H1 (cell line): ENCODE data around the gene TMEM82. TPM values are rescaled to one million over a fixed set of nuclear protein-coding genes. Genes with fewer than 3 reads are reported as not detected.

Experiments
- CTCF ChIA-PET: fragments of 300-600 bp; sonication (Branson Sonifier 250); formaldehyde crosslinking; loops from one replicate; lab custom pipeline; 2021; ENCODE audit not compliant: partially characterized antibody; lab: Charles Lee
- POLR2A ChIA-PET: fragments of 300-600 bp; sonication (Branson Sonifier 250); formaldehyde crosslinking; loops from one replicate; lab custom pipeline; 2021; ENCODE audit warnings: inconsistent platforms; ENCODE audit not compliant: partially characterized antibody; lab: Charles Lee
- DNase-seq, 2 experiments: peaks; one replicate each; pipeline versions ENCODE4 v3.0.0 to v3.0.0-alpha.2; 2010 to 2022; ENCODE audit warnings: low spot score in 2 of 2, low read depth in 1 of 2, mixed read lengths in 1 of 2
- FAIRE-seq: peaks from 2 replicates; lab custom pipeline; 2011; peaks lifted over from hg19 to GRCh38; lab: Jason Lieb, UNC
- H2AFZ ChIP-seq: 2 replicates; pipeline ENCODE4 v1.8.1; 2012; ENCODE audit warnings: low read length, inconsistent platforms
- H2AK5ac ChIP-seq: 2 replicates; pipeline ENCODE4 v1.6.1; 2013; ENCODE audit warnings: low read depth, low read length
- H2BK120ac ChIP-seq: replicated peaks from 2 replicates; pipeline ENCODE3; 2013; ENCODE audit warnings: low read depth, low read length, inconsistent platforms
- H2BK12ac ChIP-seq: 2 replicates; pipeline ENCODE4 v1.6.1; 2013; ENCODE audit warnings: low read depth, low read length
- H2BK15ac ChIP-seq: 2 replicates; pipeline ENCODE4 v1.6.1; 2013; ENCODE audit warnings: low read length
- H2BK20ac ChIP-seq: 2 replicates; pipeline ENCODE4 v1.6.1; 2013; ENCODE audit warnings: low read length
- H2BK5ac ChIP-seq: 2 replicates; pipeline ENCODE4 v1.6.1; 2013; ENCODE audit warnings: low read depth, low read length
- H3K14ac ChIP-seq: 2 replicates; pipeline ENCODE4 v1.6.1; 2013; ENCODE audit warnings: inconsistent platforms; ENCODE audit not compliant: insufficient read length
- H3K18ac ChIP-seq: 2 replicates; pipeline ENCODE4 v1.6.1; 2013; ENCODE audit warnings: low read length; ENCODE audit errors: extremely low read depth
- H3K23ac ChIP-seq: 2 replicates; pipeline ENCODE4 v1.6.1; 2013; ENCODE audit warnings: inconsistent platforms; ENCODE audit not compliant: insufficient read length
- H3K23me2 ChIP-seq: 2 replicates; pipeline ENCODE4 v1.6.1; 2013; ENCODE audit warnings: low read depth, low read length
- H3K27ac ChIP-seq: 2 replicates; pipeline ENCODE4 v1.6.1; 2011; ENCODE audit warnings: low read depth, low read length, inconsistent platforms
- H3K27me3 ChIP-seq, 4 experiments: replicated peaks in 1 of 4; 1 replicate in 1 of 4; 2 replicates in 3 of 4; pipeline versions ENCODE4 v1.6.1 to v1.8.1; 2011 to 2013; ENCODE audit warnings: low read length in 3 of 4, mild to moderate bottlenecking in 3 of 4, inconsistent platforms in 2 of 4, mixed read lengths in 2 of 4, moderate library complexity in 1 of 4; ENCODE audit not compliant: control insufficient read depth in 3 of 4, insufficient read depth in 3 of 4; ENCODE audit errors: extremely low read depth in 1 of 4
- H3K36me3 ChIP-seq, 4 experiments: 2 replicates each; pipeline versions ENCODE4 v1.6.1 to v1.8.1; 2011 to 2013; ENCODE audit warnings: mild to moderate bottlenecking in 4 of 4, low read length in 3 of 4, moderate library complexity in 2 of 4, control low read depth in 1 of 4, inconsistent platforms in 1 of 4; ENCODE audit not compliant: insufficient read depth in 4 of 4, control insufficient read depth in 2 of 4
- H3K4ac ChIP-seq: replicated peaks from 2 replicates; pipeline ENCODE3; 2013; ENCODE audit warnings: low read length, low read depth, mixed read lengths, inconsistent platforms; ENCODE audit not compliant: insufficient read length
- H3K4me1 ChIP-seq, 4 experiments: replicated peaks in 1 of 4; 1 replicate in 1 of 4; 2 replicates in 3 of 4; pipeline versions ENCODE4 v1.6.1 to v1.8.1; 2011 to 2013; ENCODE audit warnings: low read length in 3 of 4, inconsistent platforms in 2 of 4, mixed read lengths in 1 of 4; ENCODE audit not compliant: insufficient read depth in 4 of 4, control insufficient read depth in 3 of 4
- H3K4me2 ChIP-seq, 2 experiments: 2 replicates each; pipeline versions ENCODE4 v1.6.1 to v1.8.1; 2011 to 2013; ENCODE audit warnings: low read depth in 2 of 2, low read length in 2 of 2, control low read depth in 1 of 2, inconsistent platforms in 1 of 2, mild to moderate bottlenecking in 1 of 2; ENCODE audit not compliant: insufficient read depth in 1 of 2
- H3K4me3 ChIP-seq, 4 experiments: fragments of 200-600, 300-600 bp in 1 of 4; sonication (generic), shearing (Covaris generic), sonication (Bioruptor Twin) in 1 of 4; 2 replicates each; pipeline versions ENCODE4 v1.5.1 to v1.8.1; 2011 to 2016; ENCODE audit warnings: low read length in 4 of 4, low read depth in 3 of 4, control low read depth in 2 of 4, inconsistent platforms in 2 of 4, mild to moderate bottlenecking in 2 of 4, mixed read lengths in 1 of 4, moderate library complexity in 1 of 4; ENCODE audit not compliant: insufficient read depth in 2 of 4; ENCODE audit errors: extremely low read depth in 1 of 4
- H3K56ac ChIP-seq: replicated peaks from 2 replicates; pipeline ENCODE3; 2013; ENCODE audit warnings: low read depth, mild to moderate bottlenecking, mixed read lengths, low read length, inconsistent platforms; ENCODE audit not compliant: insufficient read length
- H3K79me1 ChIP-seq: 2 replicates; pipeline ENCODE4 v1.6.1; 2013; ENCODE audit warnings: low read depth, low read length, control low read depth
- H3K79me2 ChIP-seq, 2 experiments: 2 replicates each; pipeline versions ENCODE4 v1.6.1 to v1.8.1; 2012 to 2013; ENCODE audit warnings: low read length in 2 of 2, mild to moderate bottlenecking in 2 of 2, inconsistent platforms in 1 of 2; ENCODE audit not compliant: insufficient read depth in 2 of 2, control insufficient read depth in 1 of 2
- H3K9ac ChIP-seq, 4 experiments: replicated peaks in 1 of 4; 1 replicate in 1 of 4; 2 replicates in 3 of 4; pipeline versions ENCODE4 v1.6.1 to v1.8.1; 2011 to 2013; ENCODE audit warnings: low read depth in 3 of 4, low read length in 3 of 4, control low read depth in 2 of 4, mild to moderate bottlenecking in 2 of 4, moderate library complexity in 2 of 4, inconsistent platforms in 1 of 4; ENCODE audit errors: extremely low read depth in 1 of 4
- H3K9me3 ChIP-seq, 2 experiments: 2 replicates each; pipeline versions ENCODE4 v1.6.1 to v1.8.1; 2012 to 2013; ENCODE audit warnings: mild to moderate bottlenecking in 2 of 2, moderate library complexity in 2 of 2, control low read depth in 1 of 2, inconsistent platforms in 1 of 2, low read depth in 1 of 2, low read length in 1 of 2, mixed read lengths in 1 of 2; ENCODE audit not compliant: insufficient read depth in 2 of 2
- H4K20me1 ChIP-seq, 2 experiments: replicated peaks in 1 of 2; 2 replicates each; pipeline versions ENCODE3 to v1.8.1; 2011 to 2013; ENCODE audit warnings: inconsistent platforms in 2 of 2, low read length in 2 of 2, mild to moderate bottlenecking in 1 of 2; ENCODE audit not compliant: insufficient read depth in 2 of 2, control insufficient read depth in 1 of 2
- H4K5ac ChIP-seq: 2 replicates; pipeline ENCODE4 v1.6.1; 2013; ENCODE audit warnings: low read length, low read depth, mixed read lengths, inconsistent platforms; ENCODE audit not compliant: insufficient read length
- H4K8ac ChIP-seq: 2 replicates; pipeline ENCODE4 v1.8.0; 2013; ENCODE audit warnings: mild to moderate bottlenecking, moderate library complexity, low read length, inconsistent platforms; ENCODE audit not compliant: insufficient read depth; ENCODE audit errors: extremely low read depth
- H4K91ac ChIP-seq: replicated peaks from 2 replicates; pipeline ENCODE3; 2013; ENCODE audit warnings: low read length, mixed read lengths, inconsistent platforms; ENCODE audit not compliant: insufficient read length
- ATF2 ChIP-seq: IDR thresholded peaks from 2 replicates; pipeline ENCODE4 v1.6.1; 2012; ENCODE audit warnings: low read length, inconsistent platforms
- EGR1 ChIP-seq: IDR thresholded peaks from 2 replicates; pipeline ENCODE4 v1.6.1; 2011; ENCODE audit warnings: low read depth, low read length, borderline replicate concordance
- EP300 ChIP-seq, 2 experiments: IDR thresholded peaks; 1 replicate in 1 of 2; 2 replicates in 1 of 2; pipeline ENCODE4 v1.6.1; 2011 to 2012; ENCODE audit warnings: low read depth in 2 of 2, low read length in 2 of 2, mild to moderate bottlenecking in 2 of 2, borderline replicate concordance in 1 of 2, inconsistent platforms in 1 of 2, moderate library complexity in 1 of 2
- KDM4A ChIP-seq: IDR thresholded peaks from one replicate; pipeline ENCODE4 v1.7.1; 2012; ENCODE audit warnings: low read depth, mild to moderate bottlenecking, moderate library complexity, low read length, inconsistent platforms; ENCODE audit not compliant: severe bottlenecking
- PHF8 ChIP-seq: fragments of 200-600 bp; sonication (generic); conservative IDR thresholded peaks from 2 replicates; pipeline ENCODE4 v1.7.1; 2012; ENCODE audit warnings: low read depth, mild to moderate bottlenecking, inconsistent platforms, low read length, moderate library complexity
- POLR2A ChIP-seq, 2 experiments: IDR thresholded peaks; 1 replicate in 1 of 2; 2 replicates in 1 of 2; pipeline ENCODE4 v1.6.1; 2011; ENCODE audit warnings: low read depth in 2 of 2, low read length in 2 of 2, mild to moderate bottlenecking in 2 of 2; ENCODE audit errors: control extremely low read depth in 1 of 2
- RXRA ChIP-seq: IDR thresholded peaks from 2 replicates; pipeline ENCODE4 v1.6.1; 2011; ENCODE audit warnings: low read depth, mild to moderate bottlenecking, low read length, moderate library complexity; ENCODE audit not compliant: insufficient read depth
- SAP30 ChIP-seq: fragments of 300-600 bp; sonication (generic); IDR thresholded peaks from 2 replicates; pipeline ENCODE4 v1.7.1; 2012; ENCODE audit warnings: low read length, moderate library complexity, mild to moderate bottlenecking, inconsistent platforms; ENCODE audit not compliant: insufficient read depth, insufficient replicate concordance
- SIX5 ChIP-seq: IDR thresholded peaks from 2 replicates; pipeline ENCODE4 v1.6.1; 2011; ENCODE audit warnings: mild to moderate bottlenecking, low read depth, low read length
- SP2 ChIP-seq: IDR thresholded peaks from 2 replicates; pipeline ENCODE4 v1.6.1; 2012; ENCODE audit warnings: mild to moderate bottlenecking, low read length, inconsistent platforms
- YY1 ChIP-seq: IDR thresholded peaks from 2 replicates; pipeline ENCODE4 v1.6.1; 2011; ENCODE audit warnings: low read depth, mild to moderate bottlenecking, low read length
- WGBS, 2 experiments: shearing (Covaris generic) in 1 of 2; methylation state at CpG; one replicate each; pipeline versions ENCODE4 v1.1.6 to v1.1.7; 2013 to 2015; ENCODE audit warnings: low lambda C conversion rate in 2 of 2, mixed read lengths in 2 of 2, inconsistent platforms in 1 of 2, low coverage in 1 of 2, missing lambda C conversion rate in 1 of 2; ENCODE audit not compliant: insufficient replicate concordance in 2 of 2, insufficient coverage in 1 of 2, insufficient read length in 1 of 2; ENCODE audit errors: extremely low coverage in 1 of 2, missing lambda C conversion rate in 1 of 2; 5-methylcytosine and 5-hydroxymethylcytosine counted together
- polyA plus RNA-seq, 7 experiments: library from polyadenylated mRNA; depleted of rRNA in 3 of 7; stranded (reverse) in 5 of 7; unstranded in 2 of 7; fragments of >200 nt in 5 of 7; fragments of 200-250 nt in 2 of 7; gene quantifications; 1 replicate in 5 of 7; 2 replicates in 1 of 7; 4 replicates in 1 of 7; pipeline versions ENCODE4 v1.2.1 to v1.2.3, GENCODE V29; 2011 to 2013; ENCODE audit warnings: missing spikeins in 2 of 7, mixed read lengths in 2 of 7
- total RNA-seq: library from RNA; stranded (reverse); fragmentation: NEBNext Ultra II Directional; extraction: Animal tissue kit (Norgen Biotek cat#: 25700); gene quantifications from 2 replicates; pipeline ENCODE4 v1.2.1, GENCODE V29; 2021

Gene TMEM82
- total and polyA plus RNA-seq, 2 of the 8 experiments (the other 6 are each of a cell fraction or from before 2014, with no cell fraction given), result 0.32 to 2.1 TPM

- Histone ChIP-seq H4K91ac (no peak overlapping the region), H2BK5ac (no peak overlapping the region), H2BK12ac (no peak overlapping the region), H3K27me3 (no peaks in the 10 kb centered on the region), H3K18ac (no peak overlapping the region), H3K4ac (no peak overlapping the region), H3K4me3 (no peak overlapping the region), H2BK20ac (no peak overlapping the region), H3K79me1 (peaks cover 4% of the 10 kb centered on the region), H2BK120ac (no peak overlapping the region), H3K23me2 (no peaks in the 10 kb centered on the region), H3K9ac (no peak overlapping the region), H3K14ac (no peak overlapping the region), H3K23ac (no peak overlapping the region), H4K20me1 (peaks cover 3 to 6% of the 10 kb centered on the region in 2 experiments), H3K4me2 (no peak overlapping the region), H4K5ac (no peak overlapping the region), H2AK5ac (no peak overlapping the region), H3K56ac (no peak overlapping the region), H3K4me1 (no peaks in the 10 kb centered on the region), H3K27ac (no peak overlapping the region), H3K9me3 (no peaks in the 10 kb centered on the region), H2AFZ (no peak overlapping the region), H3K36me3 (no peaks in the 10 kb centered on the region), H4K8ac (no peak overlapping the region), H2BK15ac (no peak overlapping the region), H3K79me2 (0 out of 4 replicates have a peak, but pooled peaks cover 0 to 3% of the 10 kb centered on the region in 2 experiments)
- ChIA-PET CTCF (interaction anchor here (0.6 to 3.2 kb wide), 6 partner anchors 11 to 269 kb away, joined by 3 to 15 read pairs (median 3); no protein-coding TSS in a partner anchor), POLR2A (interaction anchor here (0.7 to 1.2 kb wide), 2 partner anchors 18 to 28 kb away, joined by 3 read pairs; no protein-coding TSS in a partner anchor)
- whole genome bisulfite sequencing, 2 experiments, result 89% methylated on average over 8 of the region's 8 CpGs; no CpG with 5 or more reads in 1 of the 2 experiments
- DNase-seq, result no peak
- FAIRE-seq, result no peak
- no peak for TF ChIP-seq KDM4A
- no peak for TF ChIP-seq SAP30
- TF ChIP-seq YY1, result no peak
- TF ChIP-seq EP300 (IDR thresholded peaks at IDR 0.05; ENCODE audit: borderline replicate concordance in 1 of 2, low read depth in 2 of 2, low read length in 2 of 2), result no peak
- no peak for TF ChIP-seq RXRA
- no peak for TF ChIP-seq ATF2
- no peak for TF ChIP-seq POLR2A (IDR thresholded peaks at IDR 0.05; ENCODE audit: control extremely low read depth in 1 of 2, low read depth in 2 of 2, low read length in 2 of 2)
- no peak for TF ChIP-seq PHF8
- TF ChIP-seq SP2, result no peak
- TF ChIP-seq EGR1, result no peak
- TF ChIP-seq SIX5, result no peak
These were observed 34.9 kb upstream of the TMEM82 start for GRCh38 chr1:15707239-15707925.
